Activated CD4-positive, alpha-beta T cell treated with anti-CD3 and anti-CD28 coated beads, Interleukin-2, Interleukin-6, amounts not matched to agents 100 ng/mL and 50 ng/mL, durations not matched to agents 16 hours and 8 hours (primary cell): Measurements from ENCODE around the gene SLC27A1.
"Not testable (repeated sequence)": the region's sequence is repeated elsewhere in the genome, so short reads cannot be mapped to it uniquely, and the experiment has no call there.

Source experiments
- DNase-seq: peaks from one replicate; pipeline ENCODE4 v3.0.0-alpha.2; 2020

SLC27A1 gene

GRCh38 chr19:17487284-17488121 lies 17.2 kb downstream of the SLC27A1 start:
- no peak for DNase-seq

- DNase-seq = peak; percentile 81
Measured at GRCh38 chr19:17488593-17489391, 18.5 kb downstream of the SLC27A1 start.

- no peak for DNase-seq
Measured at GRCh38 chr19:17489392-17490030, 19.2 kb downstream of the SLC27A1 start.

GRCh38 chr19:17490411-17490810 lies 20.1 kb downstream of the SLC27A1 start:
- DNase-seq = peak; percentile 31

- no peak for DNase-seq
Measured at GRCh38 chr19:17491287-17491686, 21.0 kb downstream of the SLC27A1 start.

GRCh38 chr19:17495639-17496296 lies 25.4 kb downstream of the SLC27A1 start:
- no peak for DNase-seq

- DNase-seq = peak; percentile 91
Measured at GRCh38 chr19:17496337-17496997, 26.1 kb downstream of the SLC27A1 start.

- no peak for DNase-seq
Measured at GRCh38 chr19:17497149-17497798, 26.9 kb downstream of the SLC27A1 start.

- not testable (repeated sequence) for DNase-seq
Measured at GRCh38 chr19:17499025-17499424, 28.7 kb downstream of the SLC27A1 start.

GRCh38 chr19:17499648-17500446 lies 29.5 kb downstream of the SLC27A1 start:
- no peak for DNase-seq

GRCh38 chr19:17500447-17501198 lies 30.3 kb downstream of the SLC27A1 start:
- no peak for DNase-seq

- no peak for DNase-seq
Measured at GRCh38 chr19:17503240-17503639, 32.9 kb downstream of the SLC27A1 start.

- DNase-seq = no peak
Measured at GRCh38 chr19:17504030-17504429, 33.7 kb downstream of the SLC27A1 start.

GRCh38 chr19:17504456-17504855 lies 34.1 kb downstream of the SLC27A1 start:
- no peak for DNase-seq

GRCh38 chr19:17505223-17505622 lies 34.9 kb downstream of the SLC27A1 start:
- DNase-seq = no peak

GRCh38 chr19:17506745-17507144 lies 36.4 kb downstream of the SLC27A1 start:
- no peak for DNase-seq

GRCh38 chr19:17508558-17508933 lies 38.2 kb downstream of the SLC27A1 start:
- not testable (repeated sequence) for DNase-seq

GRCh38 chr19:17510220-17510993 lies 40.1 kb downstream of the SLC27A1 start:
- no peak for DNase-seq
